NCI-H526 treated with DMSO at 0.1 percent for 48 hours (cell line): ENCODE data around the gene RPL36AL.
"Not testable (repeated sequence)": the region's sequence is repeated elsewhere in the genome, so short reads cannot be mapped to it uniquely, and the experiment has no call there.

Experiments used
- DNase-seq: peaks from one replicate; lab custom pipeline; 2025; lab: John Stamatoyannopoulos, UW

RPL36AL gene

GRCh38 chr14:49620182-49621113, at the start of gene RPL36AL, which contains the start of gene MGAT2:
Gene RPL36AL, minus strand, starts transcription at chr14:49620626. Its CDS starts 1,522 bp downstream, at chr14:49619104.
Gene MGAT2, plus strand, starts transcription at chr14:49620799. Its CDS starts 470 bp downstream, at chr14:49621269.
- peak; percentile 96 for DNase-seq

GRCh38 chr14:49659526-49660455, 39.4 kb upstream of the RPL36AL start:
- no peak for DNase-seq

GRCh38 chr14:49657500-49657899, 37.1 kb upstream of the RPL36AL start:
- not testable (repeated sequence) for DNase-seq

- no peak for DNase-seq
Observed at GRCh38 chr14:49654511-49654910, 34.1 kb upstream of the RPL36AL start.

- no peak for DNase-seq
Observed at GRCh38 chr14:49653508-49653907, 33.1 kb upstream of the RPL36AL start.

GRCh38 chr14:49642163-49642562, 21.7 kb upstream of the RPL36AL start:
- DNase-seq: no peak

GRCh38 chr14:49641697-49642129, 21.3 kb upstream of the RPL36AL start:
- DNase-seq: no peak

GRCh38 chr14:49640540-49641417, 20.4 kb upstream of the RPL36AL start:
- no peak for DNase-seq

GRCh38 chr14:49637534-49638078, 17.2 kb upstream of the RPL36AL start:
- no peak for DNase-seq

GRCh38 chr14:49636866-49637265, 16.4 kb upstream of the RPL36AL start:
- no peak for DNase-seq

GRCh38 chr14:49634547-49635334, 14.3 kb upstream of the RPL36AL start, which contains the start of gene DNAAF2:
Gene DNAAF2, minus strand, starts transcription at chr14:49635244. Its CDS starts 95 bp downstream, at chr14:49635149.
- peak; percentile 40 for DNase-seq

- DNase-seq: peak; percentile 91
Observed at GRCh38 chr14:49633640-49634546, 13.5 kb upstream of the RPL36AL start.

GRCh38 chr14:49623941-49624839, 3.8 kb upstream of the RPL36AL start:
- no peak for DNase-seq

- DNase-seq: no peak
Observed at GRCh38 chr14:49623387-49623786, 3.0 kb upstream of the RPL36AL start.

GRCh38 chr14:49622022-49622607, 1.7 kb upstream of the RPL36AL start:
- DNase-seq: no peak

GRCh38 chr14:49621114-49621881, 872 bp upstream of the RPL36AL start:
- no peak for DNase-seq

GRCh38 chr14:49619730-49620129, 696 bp downstream of the RPL36AL start:
- DNase-seq: no peak
